ENCODE measurements around the gene FCGBP. TPM values are rescaled to one million over a fixed set of nuclear protein-coding genes. Genes with fewer than 3 reads are reported as not detected.
"Not testable (repeated sequence)": the region's sequence is repeated elsewhere in the genome, so short reads cannot be mapped to it uniquely, and the experiment has no call there.

The FCGBP gene
- total RNA-seq, 1 experiment from 2014 or later: 5.7 TPM

- DNase-seq (ENCODE audit: low read depth, low spot score): no peak
- Histone ChIP-seq H2AFZ (ENCODE audit: low read depth, low read length, poor library complexity, severe bottlenecking) (no peak overlapping the region), H3K9me3 (ENCODE audit: control insufficient read depth in 1 of 2, insufficient read depth in 1 of 2, low read depth in 1 of 2, low read length in 2 of 2) (no peaks in the 10 kb centered on the region), H3K79me2 (ENCODE audit: insufficient read depth, low read length) (no peaks in the 10 kb centered on the region), H3K9me2 (ENCODE audit: insufficient read depth) (no peaks in the 10 kb centered on the region), H3K36me3 (ENCODE audit: control insufficient read depth in 1 of 2, insufficient read depth in 2 of 2, low read length in 2 of 2) (no peaks in the 10 kb centered on the region), H3K27ac (ENCODE audit: low read depth, low read length) (no peak overlapping the region), H3K9ac (ENCODE audit: low read length) (no peak overlapping the region), H3K27me3 (ENCODE audit: insufficient read depth, low read length) (no peaks in the 10 kb centered on the region), H3K4me3 (replicated peaks in 1 of 2; ENCODE audit: low read depth in 1 of 2, low read length in 2 of 2) (no peak overlapping the region), H4K20me1 (ENCODE audit: insufficient read depth) (no peaks in the 10 kb centered on the region), H3K4me2 (ENCODE audit: low read length) (no peak overlapping the region), H3K4me1 (ENCODE audit: control insufficient read depth in 1 of 2, insufficient read depth in 2 of 2, low read length in 2 of 2) (no peaks in the 10 kb centered on the region)
- ChIA-PET RAD21 (ENCODE audit: low non-redundant PET in 1 of 2, low total read pairs in 2 of 2, uncharacterized antibody in 2 of 2, unreplicated experiment in 2 of 2) (no interaction called here), POLR2A (no interaction called here), CTCF (no interaction called here)
- ATAC-seq: no peak
- no TSS peak for BruUV-seq (replicated peaks)
- intact Hi-C loops (cut with micrococcal nuclease): no loop called here
- TF ChIP-seq JUND (IDR thresholded peaks at IDR 0.05): no peak
- no peak for TF ChIP-seq ELF1 (IDR thresholded peaks at IDR 0.05; ENCODE audit: borderline replicate concordance, low read depth)
- no peak for TF ChIP-seq SIN3A (IDR thresholded peaks at IDR 0.05; ENCODE audit: low read depth)
- TF ChIP-seq TCF7L2 (IDR thresholded peaks at IDR 0.05; ENCODE audit: borderline replicate concordance, extremely low read depth, insufficient read depth, insufficient read length): no peak
- no peak for TF ChIP-seq ATF3 (IDR thresholded peaks at IDR 0.05)
- TF ChIP-seq RAD21 (IDR thresholded peaks at IDR 0.05; ENCODE audit: low read depth): no peak
- no peak for TF ChIP-seq CEBPB (IDR thresholded peaks at IDR 0.05; ENCODE audit: low read depth)
Measured at GRCh38 chr19:39890755-39891551, 43.5 kb downstream of the FCGBP start.

- H3K9ac ChIP-seq (ENCODE audit: low read length); DNase-seq (ENCODE audit: low read depth, low spot score); H3K36me3 ChIP-seq (ENCODE audit: control insufficient read depth in 1 of 2, insufficient read depth in 2 of 2, low read length in 2 of 2); H3K9me3 ChIP-seq (ENCODE audit: control insufficient read depth in 1 of 2, insufficient read depth in 1 of 2, low read depth in 1 of 2, low read length in 2 of 2); H3K4me1 ChIP-seq (ENCODE audit: control insufficient read depth in 1 of 2, insufficient read depth in 2 of 2, low read length in 2 of 2); CTCF ChIA-PET; POLR2A ChIA-PET; intact Hi-C loops (cut with micrococcal nuclease); H3K27me3 ChIP-seq (ENCODE audit: insufficient read depth, low read length); H3K79me2 ChIP-seq (ENCODE audit: insufficient read depth, low read length); BruUV-seq (replicated peaks); H3K4me3 ChIP-seq (replicated peaks in 1 of 2; ENCODE audit: low read depth in 1 of 2, low read length in 2 of 2); H4K20me1 ChIP-seq (ENCODE audit: insufficient read depth); H3K9me2 ChIP-seq (ENCODE audit: insufficient read depth); H3K4me2 ChIP-seq (ENCODE audit: low read length); H3K27ac ChIP-seq (ENCODE audit: low read depth, low read length); H2AFZ ChIP-seq (ENCODE audit: low read depth, low read length, poor library complexity, severe bottlenecking); ATAC-seq; RAD21 ChIA-PET (ENCODE audit: low non-redundant PET in 1 of 2, low total read pairs in 2 of 2, uncharacterized antibody in 2 of 2, unreplicated experiment in 2 of 2): not testable (repeated sequence)
Measured at GRCh38 chr19:39889872-39890754, 44.3 kb downstream of the FCGBP start.

- intact Hi-C loops (cut with micrococcal nuclease); H3K9me3 ChIP-seq (ENCODE audit: control insufficient read depth in 1 of 2, insufficient read depth in 1 of 2, low read depth in 1 of 2, low read length in 2 of 2); POLR2A ChIA-PET; H3K4me1 ChIP-seq (ENCODE audit: control insufficient read depth in 1 of 2, insufficient read depth in 2 of 2, low read length in 2 of 2); DNase-seq (ENCODE audit: low read depth, low spot score); H3K9me2 ChIP-seq (ENCODE audit: insufficient read depth); H3K4me3 ChIP-seq (replicated peaks in 1 of 2; ENCODE audit: low read depth in 1 of 2, low read length in 2 of 2); H3K27me3 ChIP-seq (ENCODE audit: insufficient read depth, low read length); H3K79me2 ChIP-seq (ENCODE audit: insufficient read depth, low read length); RAD21 ChIA-PET (ENCODE audit: low non-redundant PET in 1 of 2, low total read pairs in 2 of 2, uncharacterized antibody in 2 of 2, unreplicated experiment in 2 of 2); BruUV-seq (replicated peaks); H3K36me3 ChIP-seq (ENCODE audit: control insufficient read depth in 1 of 2, insufficient read depth in 2 of 2, low read length in 2 of 2); CTCF ChIA-PET; H3K27ac ChIP-seq (ENCODE audit: low read depth, low read length); H2AFZ ChIP-seq (ENCODE audit: low read depth, low read length, poor library complexity, severe bottlenecking); H3K4me2 ChIP-seq (ENCODE audit: low read length); H3K9ac ChIP-seq (ENCODE audit: low read length); ATAC-seq; H4K20me1 ChIP-seq (ENCODE audit: insufficient read depth): not testable (repeated sequence)
Measured at GRCh38 chr19:39887456-39887951, 46.9 kb downstream of the FCGBP start.

All from HCT116 (cell line).